PC-9 (cell line): ENCODE data around the gene JOSD2. TPM values are rescaled to one million over a fixed set of nuclear protein-coding genes. Genes with fewer than 3 reads are reported as not detected.

Source experiments
- BruUV-seq: library from RNA; stranded (reverse); fragments of 400-500 nt; replicated peaks from 2 replicates; lab custom pipeline; 2021; lab: Mats Ljungman, UMichigan
- CTCF ChIA-PET: fragments of 300-600 bp; sonication (Branson Sonifier 250); formaldehyde crosslinking; loops from one replicate; lab custom pipeline; 2022; ENCODE audit warnings: antibody characterized with exemption; lab: Charles Lee
- POLR2A ChIA-PET: fragments of 300-600 bp; sonication (Branson Sonifier 250); formaldehyde crosslinking; loops from one replicate; lab custom pipeline; 2022; ENCODE audit warnings: antibody characterized with exemption; ENCODE audit not compliant: unreplicated experiment; lab: Charles Lee
- DNase-seq, 2 experiments: peaks; one replicate each; pipeline versions ENCODE4 v3.0.0 to v3.0.0-alpha.2; 2015 to 2022; ENCODE audit warnings: mixed read lengths in 1 of 2
- H2AFZ ChIP-seq: fragments of 200-600 bp; sonication (generic); 2 replicates; pipeline ENCODE4 v1.8.1; 2017; ENCODE audit warnings: antibody characterized with exemption
- H3F3A ChIP-seq: fragments of 200-600 bp; sonication (generic); 2 replicates; pipeline ENCODE4 v1.8.1; 2017; ENCODE audit warnings: antibody characterized with exemption, mild to moderate bottlenecking, low read depth; ENCODE audit not compliant: insufficient read depth
- H3K27ac ChIP-seq: fragments of 200-600 bp; sonication (generic); 2 replicates; pipeline ENCODE4 v1.6.1; 2016; ENCODE audit warnings: mixed run types
- H3K27me3 ChIP-seq: fragments of 200-600 bp; sonication (generic); 2 replicates; pipeline ENCODE4 v1.6.1; 2016; ENCODE audit warnings: low read depth, mixed run types; ENCODE audit not compliant: insufficient read depth
- H3K36me3 ChIP-seq: fragments of 200-600 bp; sonication (generic); 2 replicates; pipeline ENCODE4 v1.6.1; 2016; ENCODE audit warnings: low read depth, mixed run types
- H3K4me1 ChIP-seq: fragments of 200-600 bp; sonication (generic); replicated peaks from 2 replicates; pipeline ENCODE4 v1.6.1; 2016; ENCODE audit warnings: mixed run types; ENCODE audit not compliant: insufficient read depth
- H3K4me2 ChIP-seq: fragments of 200-600 bp; sonication (generic); 2 replicates; pipeline ENCODE4 v1.6.1; 2017; ENCODE audit warnings: mixed run types
- H3K4me3 ChIP-seq: fragments of 200-600 bp; sonication (generic); 2 replicates; pipeline ENCODE4 v1.6.1; 2016; ENCODE audit warnings: mixed run types
- H3K79me2 ChIP-seq: fragments of 200-600 bp; sonication (generic); 2 replicates; pipeline ENCODE4 v1.6.1; 2017; ENCODE audit warnings: low read depth, mixed run types
- H3K9me2 ChIP-seq: fragments of 200-600 bp; sonication (generic); 2 replicates; pipeline ENCODE4 v1.8.1; 2017; ENCODE audit warnings: mild to moderate bottlenecking; ENCODE audit not compliant: insufficient read depth
- H3K9me3 ChIP-seq: fragments of 200-600 bp; sonication (generic); 2 replicates; pipeline ENCODE4 v1.8.1; 2016; ENCODE audit warnings: low read depth; ENCODE audit not compliant: insufficient read depth
- H4K20me1 ChIP-seq: fragments of 200-600 bp; sonication (generic); 2 replicates; pipeline ENCODE4 v1.8.1; 2017; ENCODE audit not compliant: insufficient read depth
- EZH2 ChIP-seq: fragments of 200-600 bp; sonication (generic); IDR thresholded peaks from 2 replicates; pipeline ENCODE4 v1.8.0; 2017; ENCODE audit warnings: antibody characterized with exemption, low read depth
- intact Hi-C: fragments of 100-400 bp; cut with micrococcal nuclease; formaldehyde crosslinking; loops from one replicate; pipeline ENCODE4 v1.10.0; 2022; ENCODE audit not compliant: unreplicated experiment
- total RNA-seq: library from RNA; stranded (reverse); gene quantifications from 2 replicates; pipeline ENCODE4 v1.2.3, GENCODE V29; 2021
- TF ChIP-seq, protein P1 (sequence below): fragments of 200-600 bp; sonication (generic); conservative IDR thresholded peaks from 2 replicates; pipeline ENCODE4 v1.6.1; 2017; ENCODE audit warnings: mixed run types, antibody characterized with exemption, mild to moderate bottlenecking, moderate library complexity

Gene JOSD2
- total RNA-seq, 1 experiment from 2014 or later = 44.3 TPM

GRCh38 chr19:50492303-50493052 lies 18.5 kb downstream of the JOSD2 start:
- DNase-seq = no peak
- intact Hi-C loops = no loop called here
- Histone ChIP-seq H2AFZ (no peak overlapping the region), H3K9me2 (no peaks in the 10 kb centered on the region), H3K9me3 (no peaks in the 10 kb centered on the region), H3K4me3 (no peak overlapping the region), H3K36me3 (no peaks in the 10 kb centered on the region), H3K4me1 (no peaks in the 10 kb centered on the region), H3F3A (peaks cover 8% of the 10 kb centered on the region; the same call in 1 of the 2 replicates), H3K4me2 (no peak overlapping the region), H3K27ac (no peak overlapping the region), H3K79me2 (no peaks in the 10 kb centered on the region), H4K20me1 (no peaks in the 10 kb centered on the region), H3K27me3 (no peaks in the 10 kb centered on the region)
- BruUV-seq = no TSS peak
- TF ChIP-seq, protein P1, sequence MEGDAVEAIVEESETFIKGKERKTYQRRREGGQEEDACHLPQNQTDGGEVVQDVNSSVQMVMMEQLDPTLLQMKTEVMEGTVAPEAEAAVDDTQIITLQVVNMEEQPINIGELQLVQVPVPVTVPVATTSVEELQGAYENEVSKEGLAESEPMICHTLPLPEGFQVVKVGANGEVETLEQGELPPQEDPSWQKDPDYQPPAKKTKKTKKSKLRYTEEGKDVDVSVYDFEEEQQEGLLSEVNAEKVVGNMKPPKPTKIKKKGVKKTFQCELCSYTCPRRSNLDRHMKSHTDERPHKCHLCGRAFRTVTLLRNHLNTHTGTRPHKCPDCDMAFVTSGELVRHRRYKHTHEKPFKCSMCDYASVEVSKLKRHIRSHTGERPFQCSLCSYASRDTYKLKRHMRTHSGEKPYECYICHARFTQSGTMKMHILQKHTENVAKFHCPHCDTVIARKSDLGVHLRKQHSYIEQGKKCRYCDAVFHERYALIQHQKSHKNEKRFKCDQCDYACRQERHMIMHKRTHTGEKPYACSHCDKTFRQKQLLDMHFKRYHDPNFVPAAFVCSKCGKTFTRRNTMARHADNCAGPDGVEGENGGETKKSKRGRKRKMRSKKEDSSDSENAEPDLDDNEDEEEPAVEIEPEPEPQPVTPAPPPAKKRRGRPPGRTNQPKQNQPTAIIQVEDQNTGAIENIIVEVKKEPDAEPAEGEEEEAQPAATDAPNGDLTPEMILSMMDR = no peak
- no peak for TF ChIP-seq EZH2
- ChIA-PET POLR2A (no interaction called here), CTCF (no interaction called here)

GRCh38 chr19:50490991-50491472 lies 20.0 kb downstream of the JOSD2 start:
- intact Hi-C loops = no loop called here
- Histone ChIP-seq H3F3A (peaks cover 8% of the 10 kb centered on the region; the same call in 1 of the 2 replicates), H3K9me2 (no peaks in the 10 kb centered on the region), H4K20me1 (no peaks in the 10 kb centered on the region), H3K27ac (no peak overlapping the region), H3K79me2 (no peaks in the 10 kb centered on the region), H3K4me1 (no peaks in the 10 kb centered on the region), H3K9me3 (peaks cover 9% of the 10 kb centered on the region), H3K4me3 (no peak overlapping the region), H2AFZ (no peak overlapping the region), H3K27me3 (no peaks in the 10 kb centered on the region), H3K4me2 (no peak overlapping the region), H3K36me3 (no peaks in the 10 kb centered on the region)
- ChIA-PET POLR2A (no interaction called here), CTCF (no interaction called here)
- TF ChIP-seq, protein P1 = no peak
- no peak for TF ChIP-seq EZH2
- no peak for DNase-seq
- no TSS peak for BruUV-seq

DNA sequence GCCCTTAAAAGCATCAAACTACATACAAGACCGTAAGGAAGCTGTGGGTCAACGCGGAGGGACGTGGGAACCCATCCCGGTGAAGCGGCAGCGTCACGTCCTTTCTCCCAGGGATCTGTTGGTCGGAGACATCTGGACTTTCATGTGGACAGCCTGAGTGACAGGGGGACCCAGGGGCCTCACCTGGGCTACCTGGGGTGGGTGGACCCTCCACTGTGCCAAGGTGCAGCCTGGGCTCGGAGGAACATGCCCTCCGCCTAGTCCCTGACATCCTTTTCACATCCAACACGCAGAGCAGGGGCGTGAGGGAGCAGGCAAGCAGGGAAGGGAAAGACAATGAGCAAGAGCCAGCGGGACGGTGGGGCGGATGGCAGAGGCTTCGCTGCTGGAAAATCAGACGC lies 20.6 kb downstream of the JOSD2 start:
- Histone ChIP-seq H3K36me3 (no peaks in the 10 kb centered on the region), H3K27ac (no peak overlapping the region), H3K27me3 (no peaks in the 10 kb centered on the region), H3K79me2 (no peaks in the 10 kb centered on the region), H2AFZ (no peak overlapping the region), H3F3A (peaks cover 8% of the 10 kb centered on the region; the same call in 1 of the 2 replicates), H3K4me2 (no peak overlapping the region), H4K20me1 (no peaks in the 10 kb centered on the region), H3K9me2 (no peaks in the 10 kb centered on the region), H3K4me3 (no peak overlapping the region), H3K9me3 (peaks cover 15% of the 10 kb centered on the region), H3K4me1 (no peaks in the 10 kb centered on the region)
- no TSS peak for BruUV-seq
- no peak for TF ChIP-seq EZH2
- TF ChIP-seq, protein P1 = no peak
- no peak for DNase-seq
- intact Hi-C loops = no loop called here
- ChIA-PET POLR2A (no interaction called here), CTCF (no interaction called here)
